Ovary (tissue), 9 donors: ENCODE measurements around the gene NKAIN4. TPM values are rescaled to one million over a fixed set of nuclear protein-coding genes. Genes with fewer than 3 reads are reported as not detected.

ENCODE experiments used
- DNase-seq, 5 donors: peaks; one replicate each; pipeline ENCODE4 v3.0.0-alpha.2; 2019 to 2020
- H3K27ac ChIP-seq, 2 donors: fragments of 200-600 bp; one replicate each; pipeline versions ENCODE4 v1.5.1 to v1.8.0; 2019 to 2022
- H3K27me3 ChIP-seq: fragments of 200-600 bp; one replicate; pipeline ENCODE4 v1.8.0; 2022
- H3K36me3 ChIP-seq: fragments of 200-600 bp; sonication (generic); one replicate; pipeline ENCODE4 v1.5.1; 2019
- H3K4me1 ChIP-seq: one replicate; pipeline ENCODE4 v1.8.1; 2013; ENCODE audit warnings: mild to moderate bottlenecking, moderate library complexity; ENCODE audit not compliant: insufficient read depth
- H3K4me3 ChIP-seq: fragments of 200-600 bp; sonication (generic); one replicate; pipeline ENCODE4 v1.5.1; 2017
- H3K9me3 ChIP-seq, 2 donors: fragments of 200-600 bp in 1 of 2; sonication (generic) in 1 of 2; one replicate each; pipeline versions ENCODE4 v1.5.1 to v1.8.1; 2013 to 2019; ENCODE audit warnings: mild to moderate bottlenecking in 1 of 2, moderate library complexity in 1 of 2
- CTCF ChIP-seq, 3 donors: fragments of 450-650 bp in 2 of 3; fragments of 200-600 bp in 1 of 3; IDR thresholded peaks; one replicate each; pipeline versions ENCODE4 v1.5.1 to v1.8.0; 2016 to 2022; ENCODE audit warnings: antibody characterized with exemption in 3 of 3, mild to moderate bottlenecking in 1 of 3
- EP300 ChIP-seq: sonication (generic); formaldehyde crosslinking; IDR thresholded peaks from one replicate; pipeline ENCODE4 v1.6.1; 2017; ENCODE audit warnings: antibody characterized with exemption
- POLR2A ChIP-seq: fragments of 450-650 bp; IDR thresholded peaks from one replicate; pipeline ENCODE4 v1.6.1; 2017; ENCODE audit warnings: antibody characterized with exemption, mild to moderate bottlenecking, moderate library complexity
- WGBS, 3 donors: extraction: QIAGEN DNeasy Blood & Tissue Kit in 1 of 3; methylation state at CpG; one replicate each; pipeline versions ENCODE4 v1.1.5 to v1.1.7; 2013 to 2017; 5-methylcytosine and 5-hydroxymethylcytosine counted together
- intact Hi-C, 4 donors: fragments of 100-400 bp; cut with DNase I; formaldehyde crosslinking; loops; one replicate each; pipeline versions ENCODE4 v1.11.0 to v1.15.1; 2022 to 2023
- polyA plus RNA-seq, 2 donors: library from polyadenylated mRNA; stranded (reverse); fragments of 200-250 nt in 1 of 2; fragments of 350-450 nt in 1 of 2; fragmentation: Illumina TruSeq in 1 of 2; extraction: RNeasy Lipid Tissue Mini Kit (QIAGEN cat#74804) in 1 of 2; gene quantifications; one replicate each; pipeline ENCODE4 v1.2.3, GENCODE V29; 2013 to 2014
- total RNA-seq, 7 donors: library from RNA; depleted of rRNA in 2 of 7; stranded (reverse); fragments of >200 nt in 2 of 7; fragmentation: NEBNext Ultra II Directional in 3 of 7; extraction: Animal tissue kit (Norgen Biotek cat#: 25700) in 3 of 7; gene quantifications; one replicate each; pipeline versions ENCODE4 v1.1.0 to v1.2.4, GENCODE V29; 2016 to 2023
- donor health status: DM: no; HTN: no; CAD: no; lungs with moderate emphysema.
- donor health status: DM: no; HTN: no; CAD: no.
- donor health status: Bipolar disorder and iron deficiency.
- donor health status: DM: yes; HTN: yes; CAD: no.
- donor health status: DM: no; HTN: no; CAD: no.
- donor health status: DM: yes; HTN: yes; CAD: no.

The NKAIN4 gene
- total and polyA plus RNA-seq, 9 donors = 0.18 to 0.24 TPM; not detected in 7

- Histone ChIP-seq H3K27me3 (peaks cover 4% of the 10 kb centered on the region), H3K9me3 (no peaks in the 10 kb centered on the region), H3K4me1 (peaks cover 2% of the 10 kb centered on the region), H3K36me3 (no peaks in the 10 kb centered on the region), H3K4me3 (no peak within 1 kb of the TSS), H3K27ac (no peak within 1 kb of the TSS)
- intact Hi-C loops = no loop called here
- 16 to 30% (median 29%) methylated on average over 7 of the region's 7 CpGs for WGBS, 3 donors
- TF ChIP-seq POLR2A (no peak), EP300 (no peak), CTCF (IDR thresholded peaks at IDR 0.05) (no peak)
- DNase-seq = no peak
These were observed 38.6 kb upstream of the NKAIN4 start, which contains the start of gene COL20A1 for GRCh38 chr20:63292904-63293303. COL20A1 (plus strand) TSS chr20:63293186; CDS start chr20:63295108, 1,922 bp downstream.

- no peaks in the 10 kb centered on the region for H3K27me3 ChIP-seq
- no peak overlapping the region for H3K27ac ChIP-seq
- H3K4me3 ChIP-seq = no peak overlapping the region
- DNase-seq = no peak
- H3K9me3 ChIP-seq = no peaks in the 10 kb centered on the region
- intact Hi-C loops = no loop called here
- TF ChIP-seq POLR2A = no peak
- TF ChIP-seq CTCF (IDR thresholded peaks at IDR 0.05) = no peak
- TF ChIP-seq EP300 = no peak
- peaks cover 2% of the 10 kb centered on the region for H3K4me1 ChIP-seq
- no peaks in the 10 kb centered on the region for H3K36me3 ChIP-seq
- 63 to 78% (median 66%) methylated on average over 11 to 16 of the region's 16 CpGs for WGBS, 3 donors
These were observed 38.0 kb upstream of the NKAIN4 start for GRCh38 chr20:63292292-63292701.

GRCh38 chr20:63291811-63292210 lies 37.5 kb upstream of the NKAIN4 start:
- no peaks in the 10 kb centered on the region for H3K27me3 ChIP-seq
- H3K4me1 ChIP-seq = peaks cover 2% of the 10 kb centered on the region
- no peak for TF ChIP-seq POLR2A
- TF ChIP-seq EP300 = no peak
- no peak for TF ChIP-seq CTCF (IDR thresholded peaks at IDR 0.05)
- intact Hi-C loops = no loop called here
- no peaks in the 10 kb centered on the region for H3K9me3 ChIP-seq
- no peak overlapping the region for H3K4me3 ChIP-seq
- no peak overlapping the region for H3K27ac ChIP-seq
- no peaks in the 10 kb centered on the region for H3K36me3 ChIP-seq
- WGBS, 3 donors = 62 to 72% (median 70%) methylated on average over 10 of the region's 10 CpGs
- DNase-seq = no peak

GRCh38 chr20:63290677-63291472 lies 36.6 kb upstream of the NKAIN4 start:
- H3K9me3 ChIP-seq = no peaks in the 10 kb centered on the region
- no peak overlapping the region for H3K4me3 ChIP-seq
- DNase-seq = peak in 1 of 5 donors; percentile 63
- WGBS, 3 donors = 34 to 43% (median 36%) methylated on average over 24 to 26 of the region's 26 CpGs
- intact Hi-C loops = no loop called here
- no peaks in the 10 kb centered on the region for H3K36me3 ChIP-seq
- H3K4me1 ChIP-seq = peaks cover 2% of the 10 kb centered on the region
- TF ChIP-seq EP300 (no peak), CTCF (IDR thresholded peaks at IDR 0.05) (peak in 1 of 3 donors; percentile 28), POLR2A (no peak)
- H3K27ac ChIP-seq = no peak overlapping the region
- H3K27me3 ChIP-seq = no peaks in the 10 kb centered on the region
